Hepatocyte (in vitro differentiated cells): ENCODE results near the gene ATXN1.

ENCODE experiments used
- EZH2 ChIP-seq: fragments of 200-600 bp; sonication (generic); IDR thresholded peaks from 2 replicates; pipeline ENCODE4 v1.6.1; 2016; ENCODE audit warnings: antibody characterized with exemption, mild to moderate bottlenecking, borderline replicate concordance
- TF ChIP-seq, protein P1 (sequence below): fragments of 200-600 bp; sonication (generic); IDR thresholded peaks from 2 replicates; pipeline ENCODE4 v1.5.1; 2016; ENCODE audit warnings: antibody characterized with exemption, mild to moderate bottlenecking; ENCODE audit not compliant: poor library complexity

DNA sequence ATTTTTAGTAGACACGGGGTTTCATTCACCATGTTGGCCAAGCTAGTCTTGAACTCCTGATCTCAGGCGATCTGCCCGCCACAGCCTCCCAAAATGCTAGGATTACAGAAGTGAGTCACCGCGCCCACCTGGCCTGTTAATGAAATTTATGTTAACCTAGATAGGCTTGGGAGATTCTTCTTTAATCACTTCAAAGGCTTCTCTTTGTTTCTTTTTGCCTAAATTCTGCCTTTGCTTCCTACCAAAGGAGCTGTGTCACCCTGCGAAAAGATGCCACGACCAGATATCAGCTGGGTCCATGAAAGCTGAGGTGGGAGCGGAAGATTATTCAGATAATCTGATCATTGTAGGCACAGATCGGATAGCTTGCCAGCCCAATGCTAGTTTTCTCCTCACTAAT is 447.5 kb downstream of the ATXN1 start:
- TF ChIP-seq, protein P1, sequence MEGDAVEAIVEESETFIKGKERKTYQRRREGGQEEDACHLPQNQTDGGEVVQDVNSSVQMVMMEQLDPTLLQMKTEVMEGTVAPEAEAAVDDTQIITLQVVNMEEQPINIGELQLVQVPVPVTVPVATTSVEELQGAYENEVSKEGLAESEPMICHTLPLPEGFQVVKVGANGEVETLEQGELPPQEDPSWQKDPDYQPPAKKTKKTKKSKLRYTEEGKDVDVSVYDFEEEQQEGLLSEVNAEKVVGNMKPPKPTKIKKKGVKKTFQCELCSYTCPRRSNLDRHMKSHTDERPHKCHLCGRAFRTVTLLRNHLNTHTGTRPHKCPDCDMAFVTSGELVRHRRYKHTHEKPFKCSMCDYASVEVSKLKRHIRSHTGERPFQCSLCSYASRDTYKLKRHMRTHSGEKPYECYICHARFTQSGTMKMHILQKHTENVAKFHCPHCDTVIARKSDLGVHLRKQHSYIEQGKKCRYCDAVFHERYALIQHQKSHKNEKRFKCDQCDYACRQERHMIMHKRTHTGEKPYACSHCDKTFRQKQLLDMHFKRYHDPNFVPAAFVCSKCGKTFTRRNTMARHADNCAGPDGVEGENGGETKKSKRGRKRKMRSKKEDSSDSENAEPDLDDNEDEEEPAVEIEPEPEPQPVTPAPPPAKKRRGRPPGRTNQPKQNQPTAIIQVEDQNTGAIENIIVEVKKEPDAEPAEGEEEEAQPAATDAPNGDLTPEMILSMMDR: no peak
- TF ChIP-seq EZH2: no peak
